HG03342 (cell line): ENCODE measurements around the gene KHSRP.
"Not testable (repeated sequence)": the region's sequence is repeated elsewhere in the genome, so short reads cannot be mapped to it uniquely, and the experiment has no call there.

Experiments used
- ATAC-seq: cut with Tn5 transposase; IDR thresholded peaks from one replicate; pipeline ENCODE4 v1.9.1; 2021; ENCODE audit warnings: mild to moderate bottlenecking, moderate library complexity; ENCODE audit not compliant: unreplicated experiment

The KHSRP gene

GRCh38 chr19:6451583-6452222, 27.1 kb upstream of the KHSRP start:
- ATAC-seq: no peak

GRCh38 chr19:6450166-6450565, 25.6 kb upstream of the KHSRP start:
- no peak for ATAC-seq

GRCh38 chr19:6448045-6448444, 23.4 kb upstream of the KHSRP start:
- no peak for ATAC-seq

- ATAC-seq: no peak
These were observed 21.8 kb upstream of the KHSRP start for GRCh38 chr19:6446452-6446851.

GRCh38 chr19:6443986-6444385, 19.4 kb upstream of the KHSRP start:
- ATAC-seq: no peak

- ATAC-seq: no peak
These were observed 17.6 kb upstream of the KHSRP start for GRCh38 chr19:6442087-6442688.

- no peak for ATAC-seq
These were observed 16.3 kb upstream of the KHSRP start for GRCh38 chr19:6440905-6441304.

GRCh38 chr19:6439743-6440142, 15.1 kb upstream of the KHSRP start:
- ATAC-seq: no peak

- no peak for ATAC-seq
These were observed 9.1 kb upstream of the KHSRP start, which contains the start of gene SLC25A41 for GRCh38 chr19:6433663-6434062. SLC25A41 (minus strand) TSS chr19:6433763; CDS start chr19:6433693, 70 bp downstream.

- ATAC-seq: no peak
These were observed 8.6 kb upstream of the KHSRP start for GRCh38 chr19:6433165-6433564.

GRCh38 chr19:6431891-6432290, 7.3 kb upstream of the KHSRP start:
- ATAC-seq: no peak

- ATAC-seq: no peak
These were observed 5.0 kb upstream of the KHSRP start for GRCh38 chr19:6429419-6430221.

- not testable (repeated sequence) for ATAC-seq
These were observed 4.2 kb upstream of the KHSRP start for GRCh38 chr19:6428692-6429418.

GRCh38 chr19:6427131-6427530, 2.5 kb upstream of the KHSRP start:
- ATAC-seq: no peak

GRCh38 chr19:6425732-6426620, 1.4 kb upstream of the KHSRP start:
- no peak for ATAC-seq

- peak; percentile 82 for ATAC-seq
These were observed 524 bp upstream of the KHSRP start for GRCh38 chr19:6424939-6425731.

- ATAC-seq: no peak
These were observed 964 bp downstream of the KHSRP start for GRCh38 chr19:6423499-6424194.

GRCh38 chr19:6421075-6422014, 3.3 kb downstream of the KHSRP start:
- ATAC-seq: no peak
